Right lobe of liver (tissue), 6 donors: Measurements from ENCODE around the gene ELMOD3. TPM values are rescaled to one million over a fixed set of nuclear protein-coding genes. Genes with fewer than 3 reads are reported as not detected.

Experiments used
- ATAC-seq, 4 donors: fragments of 200-7000 bp; cut with Tn5 transposase; one replicate each; pipeline ENCODE4 v1.9.1; 2020; ENCODE audit warnings: mild to moderate bottlenecking in 4 of 4, moderate library complexity in 4 of 4
- DNase-seq, 3 donors: peaks; one replicate each; pipeline ENCODE4 v3.0.0-alpha.2; 2020
- H3K27ac ChIP-seq, 3 donors: fragments of 200-600 bp; one replicate each; pipeline ENCODE4 v1.8.0; 2022
- H3K27me3 ChIP-seq, 2 donors: fragments of 200-600 bp; one replicate each; pipeline ENCODE4 v1.8.0; 2022
- H3K36me3 ChIP-seq, 4 donors: fragments of 200-600 bp; sonication (generic) in 1 of 4; one replicate each; pipeline versions ENCODE4 v1.5.1 to v1.8.0; 2017 to 2022; ENCODE audit warnings: control low read depth in 1 of 4
- H3K4me1 ChIP-seq, 4 donors: fragments of 200-600 bp; sonication (generic) in 1 of 4; one replicate each; pipeline versions ENCODE4 v1.5.1 to v1.8.0; 2017 to 2022; ENCODE audit warnings: control low read depth in 1 of 4
- H3K4me3 ChIP-seq, 3 donors: fragments of 200-600 bp; one replicate each; pipeline ENCODE4 v1.8.0; 2022
- H3K9me3 ChIP-seq, 4 donors: fragments of 200-600 bp; sonication (generic) in 1 of 4; one replicate each; pipeline versions ENCODE4 v1.5.1 to v1.8.0; 2017 to 2022; ENCODE audit warnings: control low read depth in 1 of 4
- CTCF ChIP-seq, 4 donors: fragments of 200-600 bp in 3 of 4; fragments of 450-650 bp in 1 of 4; IDR thresholded peaks; one replicate each; pipeline versions ENCODE4 v1.5.1 to v1.8.0; 2016 to 2022; ENCODE audit warnings: antibody characterized with exemption in 4 of 4, mild to moderate bottlenecking in 2 of 4
- POLR2A ChIP-seq: fragments of 450-650 bp; IDR thresholded peaks from one replicate; pipeline ENCODE4 v1.6.1; 2017; ENCODE audit warnings: antibody characterized with exemption, mild to moderate bottlenecking
- WGBS: methylation state at CpG from one replicate; pipeline ENCODE4 v1.1.6; 2018; ENCODE audit warnings: low coverage, low lambda C conversion rate; ENCODE audit not compliant: insufficient coverage; ENCODE audit errors: missing lambda C conversion rate; 5-methylcytosine and 5-hydroxymethylcytosine counted together
- intact Hi-C, 2 donors: fragments of 100-400 bp; cut with DNase I; formaldehyde crosslinking; loops; one replicate each; pipeline versions ENCODE4 v1.11.2 to v1.14.1; 2022
- total RNA-seq, 6 experiments: library from RNA; depleted of rRNA in 2 of 6; stranded (reverse); fragments of >200 nt in 2 of 6; fragmentation: NEBNext Ultra II Directional in 3 of 6; extraction: Animal tissue kit (Norgen Biotek cat#: 25700) in 3 of 6; gene quantifications; one replicate each; pipeline versions ENCODE4 v1.1.0 to v1.2.4, GENCODE V29; 2016 to 2023
- donor health status: DM: no; HTN: yes; CAD: no.
- donor health status: DM: no; HTN: no; CAD: no.
- donor health status: DM: no; HTN: no; CAD: no.
- donor health status: DM: no; HTN: yes; CAD: no.
- donor health status: DM: no; HTN: yes; CAD: no.

ELMOD3 gene
- total RNA-seq, 6 experiments from 2014 or later, result 7.4 to 12.8 (median 9.5) TPM

- H3K27me3 ChIP-seq, result no peaks in the 10 kb centered on the region
- peaks cover 0 to 3% (median 0%) of the 10 kb centered on the region in 4 donors for H3K4me1 ChIP-seq
- intact Hi-C loops, result no loop called here
- TF ChIP-seq CTCF (IDR thresholded peaks at IDR 0.05), result no peak
- no peak for TF ChIP-seq POLR2A
- DNase-seq (peak in 1 of 3 donors; percentile 42), ATAC-seq (no peak)
- no peaks in the 10 kb centered on the region for H3K9me3 ChIP-seq
- no peak overlapping the region for H3K27ac ChIP-seq
- 82% methylated on average over 7 of the region's 14 CpGs for WGBS
- no peaks in the 10 kb centered on the region for H3K36me3 ChIP-seq
- H3K4me3 ChIP-seq, result no peak overlapping the region
These were observed 46.2 kb downstream of the ELMOD3 start for GRCh38 chr2:85400541-85401463.

GRCh38 chr2:85401464-85401805 is 46.9 kb downstream of the ELMOD3 start:
- H3K27me3 ChIP-seq, result no peaks in the 10 kb centered on the region
- WGBS, result no CpG with 5 or more reads among the region's 7 CpGs
- no peak overlapping the region for H3K27ac ChIP-seq
- H3K4me3 ChIP-seq, result no peak overlapping the region
- intact Hi-C loops, result no loop called here
- no peaks in the 10 kb centered on the region for H3K9me3 ChIP-seq
- DNase-seq, result peak in 1 of 3 donors; percentile 40
- no peak for TF ChIP-seq POLR2A
- no peak for TF ChIP-seq CTCF (IDR thresholded peaks at IDR 0.05)
- no peaks in the 10 kb centered on the region for H3K36me3 ChIP-seq
- peaks cover 0 to 7% (median 0%) of the 10 kb centered on the region in 4 donors for H3K4me1 ChIP-seq
- ATAC-seq, result no peak

- H3K27me3 ChIP-seq, result no peaks in the 10 kb centered on the region
- H3K27ac ChIP-seq, result no peak overlapping the region
- intact Hi-C loops, result no loop called here
- no peaks in the 10 kb centered on the region for H3K9me3 ChIP-seq
- no peak for TF ChIP-seq CTCF (IDR thresholded peaks at IDR 0.05)
- TF ChIP-seq POLR2A, result no peak
- ATAC-seq (peak in 2 of 4 donors; percentile 14 to 20), DNase-seq (peak in 1 of 3 donors; percentile 51)
- 75% methylated on average over 2 of the region's 8 CpGs for WGBS
- H3K36me3 ChIP-seq, result no peaks in the 10 kb centered on the region
- H3K4me1 ChIP-seq, result peaks cover 0 to 9% (median 0%) of the 10 kb centered on the region in 4 donors
- no peak overlapping the region for H3K4me3 ChIP-seq
These were observed 47.3 kb downstream of the ELMOD3 start for GRCh38 chr2:85401844-85402243.

DNA sequence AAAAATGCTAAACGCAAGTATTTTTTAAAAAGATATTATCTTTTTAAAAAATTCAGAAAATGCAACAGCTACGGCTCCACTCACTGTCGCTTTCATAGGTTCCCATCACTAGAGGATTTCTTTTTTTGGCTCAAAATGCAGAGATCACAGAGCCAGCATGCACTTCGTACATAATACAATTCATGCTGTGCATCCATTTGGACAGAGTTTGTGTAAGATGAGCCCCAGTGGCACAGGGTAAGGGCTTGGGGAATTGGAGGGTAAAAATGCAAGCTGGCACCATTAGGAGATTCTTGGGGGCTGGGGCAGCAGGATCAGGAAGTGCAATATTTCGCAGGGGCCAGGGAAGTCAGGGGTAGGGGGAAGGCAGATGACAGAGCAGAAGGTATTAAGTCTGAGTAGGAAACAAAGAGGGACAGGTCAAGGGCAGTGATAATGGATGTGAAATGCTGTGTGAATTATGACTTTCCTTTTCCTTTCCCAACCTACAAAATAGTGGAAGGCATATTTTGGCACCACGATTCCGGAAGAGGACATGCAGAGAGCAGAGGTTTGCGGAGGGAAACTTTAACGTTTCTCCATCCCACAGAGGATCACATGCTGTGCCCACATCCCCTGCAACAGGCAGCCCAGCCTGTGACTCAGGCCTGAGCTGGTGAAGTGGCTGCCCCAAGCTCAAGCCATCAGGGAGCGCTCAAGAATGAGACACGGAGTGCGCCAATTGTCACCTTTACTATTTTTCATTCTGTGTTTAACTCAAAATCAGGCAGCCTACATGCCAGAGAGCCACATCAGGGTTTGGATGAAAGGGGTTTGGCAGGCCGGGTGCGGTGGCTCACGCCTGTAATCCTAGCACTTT is 50.9 kb downstream of the ELMOD3 start:
- peak overlapping the region in 2 of 3 donors; percentile 33 to 54 for H3K27ac ChIP-seq
- no peaks in the 10 kb centered on the region for H3K27me3 ChIP-seq
- peak; percentile 66 to 77 (median 72) for ATAC-seq
- TF ChIP-seq POLR2A (no peak), CTCF (IDR thresholded peaks at IDR 0.05) (no peak)
- 48% methylated on average over 11 of the region's 15 CpGs for WGBS
- H3K36me3 ChIP-seq, result no peaks in the 10 kb centered on the region
- H3K4me1 ChIP-seq, result peaks cover 0 to 10% (median 0%) of the 10 kb centered on the region in 4 donors
- H3K9me3 ChIP-seq, result no peaks in the 10 kb centered on the region
- DNase-seq, result peak in 1 of 3 donors; percentile 52
- intact Hi-C loops, result no loop called here
- no peak overlapping the region for H3K4me3 ChIP-seq
